NCI-H69 (cell line): ENCODE data around the gene PNMA6F.
"Not testable (repeated sequence)": the region's sequence is repeated elsewhere in the genome, so short reads cannot be mapped to it uniquely, and the experiment has no call there.

ENCODE experiments used
- DNase-seq: peaks from one replicate; lab custom pipeline; 2025; lab: John Stamatoyannopoulos, UW

The PNMA6F gene

DNA sequence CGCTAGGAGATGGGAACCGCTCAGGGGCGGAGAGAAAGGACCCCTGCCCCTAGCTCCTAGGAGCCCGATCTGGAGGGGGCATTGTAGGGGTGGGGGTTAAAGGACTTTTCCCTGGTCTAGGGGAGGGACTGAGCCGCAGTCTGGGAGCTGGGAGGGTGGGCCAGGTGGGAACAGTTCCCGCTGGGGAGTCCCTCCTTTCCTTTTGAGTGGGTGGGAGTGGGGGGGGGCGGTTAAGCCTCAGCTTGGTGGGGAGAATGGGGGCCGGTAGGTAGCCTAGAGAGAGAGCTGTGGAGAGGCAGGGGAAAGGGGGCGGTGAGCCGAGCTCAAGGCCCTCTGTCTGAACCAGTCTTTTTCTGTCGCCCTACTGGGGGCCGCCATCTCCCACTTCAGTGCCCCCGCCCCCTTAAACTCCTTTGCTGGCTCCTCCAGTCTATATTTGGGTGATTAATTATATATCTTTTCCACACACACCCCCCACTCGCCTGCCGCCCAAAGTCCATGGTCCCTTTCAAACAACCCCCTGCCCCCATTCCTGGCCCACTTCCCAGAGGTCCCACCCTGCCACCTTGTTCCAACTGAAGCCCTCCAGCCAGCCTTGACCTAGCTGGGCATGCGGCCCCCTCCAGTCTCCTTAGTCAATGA is 13.2 kb upstream of the PNMA6F start:
- no peak for DNase-seq

- peak; percentile 91 for DNase-seq
These were observed 12.5 kb upstream of the PNMA6F start, which contains the start of gene ZNF275 for GRCh38 chrX:153333821-153334653. Gene ZNF275, plus strand, starts transcription at chrX:153334153. Its CDS starts 2,527 bp downstream, at chrX:153336680.

GRCh38 chrX:153333266-153333665 is 11.7 kb upstream of the PNMA6F start:
- no peak for DNase-seq

DNA sequence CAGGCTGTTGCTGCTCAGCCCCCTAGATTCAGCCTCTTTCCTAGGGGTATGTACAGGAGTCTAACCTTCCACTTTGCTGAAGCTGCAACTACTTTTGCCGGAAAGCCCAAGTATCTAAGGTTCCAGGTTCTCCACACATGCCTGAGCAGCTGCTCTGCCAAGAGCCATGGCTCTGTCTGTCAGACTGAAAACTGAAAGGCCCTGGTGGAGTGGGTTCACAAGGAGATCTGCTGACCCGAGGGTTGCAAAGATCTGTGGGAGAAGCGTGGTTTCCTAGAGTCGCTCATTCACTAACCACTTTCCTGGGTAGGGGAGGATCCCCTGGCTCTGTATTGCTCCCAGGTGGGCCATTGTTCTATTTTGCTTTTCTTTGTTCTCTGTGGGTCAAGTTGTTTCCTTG is 6.0 kb upstream of the PNMA6F start:
- no peak for DNase-seq

DNA sequence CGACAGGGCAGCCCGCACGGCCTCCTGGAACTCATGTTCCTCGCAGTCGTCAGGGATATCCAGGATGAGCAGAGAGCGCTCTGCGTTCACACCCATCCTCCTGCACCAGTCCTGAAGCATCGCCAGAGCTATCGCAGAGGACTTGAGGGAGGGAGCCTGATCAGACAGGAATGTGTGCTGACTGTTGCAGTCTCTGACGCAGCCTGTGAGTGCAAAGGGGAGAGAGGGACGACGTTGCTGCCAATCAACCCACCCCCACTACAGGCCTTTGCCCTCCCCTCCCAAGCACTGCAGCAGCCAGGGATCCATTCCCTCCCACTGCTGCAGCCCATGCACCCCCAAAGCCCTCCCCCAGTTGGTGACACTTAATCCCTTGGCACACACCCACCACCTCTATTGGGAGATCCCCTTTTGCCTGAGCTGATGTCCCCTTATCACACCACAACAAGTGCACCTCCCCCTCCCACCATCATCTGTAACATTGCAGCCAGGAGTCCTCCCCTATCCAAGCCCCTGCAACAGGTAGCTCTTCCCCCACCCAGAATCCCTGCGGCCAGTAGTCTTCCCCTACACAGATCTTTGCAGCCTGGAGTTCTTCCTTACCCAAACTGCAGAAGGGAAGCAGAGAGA is 897 bp downstream of the PNMA6F start:
- DNase-seq = no peak

DNA sequence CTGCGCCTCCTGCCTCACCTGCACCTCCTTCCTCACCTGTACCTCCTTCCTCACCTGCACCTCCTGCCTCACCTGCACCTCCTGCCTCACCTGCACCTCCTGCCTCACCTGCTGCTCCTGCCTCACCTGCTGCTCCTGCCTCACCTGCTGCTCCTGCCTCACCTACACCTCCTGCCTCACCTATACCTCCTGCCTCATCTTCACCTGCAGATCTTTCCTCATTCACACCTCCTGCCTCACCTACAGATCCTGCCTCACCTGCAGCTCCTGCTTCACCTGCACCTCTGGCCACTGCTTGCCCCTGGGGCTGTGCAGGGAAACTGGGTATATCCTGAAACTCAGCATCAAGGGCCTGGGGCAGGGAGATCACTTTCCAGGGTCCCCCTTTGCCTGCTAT is 1.5 kb downstream of the PNMA6F start:
- DNase-seq = not testable (repeated sequence)

DNA sequence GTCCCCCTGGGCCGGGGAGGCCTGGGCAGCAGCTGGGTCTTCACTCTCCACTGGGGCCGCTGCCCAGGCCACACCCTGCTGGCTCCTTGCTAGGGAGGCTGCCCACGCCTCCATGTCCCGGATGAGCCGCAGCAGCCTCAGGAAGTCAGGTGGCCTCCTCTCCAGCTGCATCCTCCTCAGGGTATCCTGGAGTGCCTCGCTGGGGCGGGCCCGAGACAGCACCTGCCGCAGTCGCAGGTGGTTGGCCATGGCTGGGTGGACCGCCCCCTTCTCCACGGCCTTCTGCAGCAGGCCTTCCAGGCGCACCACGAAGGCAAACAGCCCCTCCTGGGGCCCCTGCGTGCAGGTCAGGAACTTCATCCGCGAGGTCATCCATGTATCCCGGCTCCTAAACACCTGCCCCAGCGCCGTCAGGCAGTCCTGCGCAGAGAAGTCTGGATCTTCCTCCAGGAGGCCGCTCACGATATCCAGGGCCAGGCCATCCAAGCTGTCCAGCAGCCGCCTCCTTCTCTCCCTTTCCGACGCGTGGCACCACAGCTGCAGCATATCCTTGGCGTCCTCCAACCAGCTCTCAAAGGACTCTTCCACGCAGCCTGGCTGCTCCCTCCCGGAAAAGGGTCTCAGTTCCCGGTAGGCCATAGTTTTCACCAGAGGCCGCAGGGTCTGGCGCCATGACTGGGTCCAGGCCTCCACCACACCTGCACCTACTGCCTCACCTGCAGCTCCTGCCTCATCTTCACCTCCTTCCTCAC is 2.1 kb downstream of the PNMA6F start:
- peak; percentile 45 for DNase-seq

DNA sequence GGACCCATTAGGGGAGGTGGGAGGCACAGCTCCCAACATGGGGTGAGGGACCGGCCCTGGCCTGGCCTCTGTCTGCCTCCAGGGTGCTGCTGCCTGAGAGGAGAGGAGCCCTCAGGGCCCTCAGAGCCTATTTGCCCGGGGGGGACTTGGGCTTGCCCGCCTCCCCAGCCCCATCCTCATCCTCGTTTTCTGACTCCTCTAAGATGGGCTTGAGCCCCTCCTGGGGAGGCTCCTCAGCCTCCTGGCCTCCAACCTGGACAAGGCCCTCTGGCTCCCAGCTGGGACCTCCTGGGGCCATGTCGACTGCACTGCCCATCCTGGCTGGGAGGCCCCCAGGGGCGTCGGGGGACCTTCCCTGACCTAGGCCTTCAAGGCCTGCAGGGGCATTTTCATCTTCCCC is 2.8 kb downstream of the PNMA6F start:
- DNase-seq = no peak

- DNase-seq = no peak
These were observed 3.4 kb downstream of the PNMA6F start for GRCh38 chrX:153317996-153318722.

- no peak for DNase-seq
These were observed 4.3 kb downstream of the PNMA6F start for GRCh38 chrX:153317306-153317705.

GRCh38 chrX:153312842-153313241 is 8.7 kb downstream of the PNMA6F start:
- no peak for DNase-seq

DNA sequence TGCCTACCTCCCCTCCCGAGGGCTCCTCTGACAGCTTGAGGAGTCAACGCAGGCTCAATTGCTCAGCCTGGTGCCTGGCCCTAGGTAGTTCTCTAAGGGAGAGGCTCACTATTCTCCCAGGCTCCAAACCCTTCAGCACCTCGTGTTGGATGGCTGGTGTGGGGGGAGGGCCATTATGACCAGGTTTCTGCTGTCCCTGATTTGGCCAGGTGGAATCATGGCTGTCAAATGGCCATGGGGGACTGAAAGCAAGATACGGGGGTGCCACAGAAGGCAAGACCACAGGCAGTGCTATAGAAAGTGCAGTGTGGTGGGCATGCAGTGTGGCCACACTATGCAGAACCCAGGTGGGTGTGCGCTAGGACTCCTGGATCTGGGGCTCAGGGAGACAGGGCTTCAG is 9.5 kb downstream of the PNMA6F start:
- no peak for DNase-seq

- DNase-seq = no peak
These were observed 10.7 kb downstream of the PNMA6F start for GRCh38 chrX:153310901-153311300.

DNA sequence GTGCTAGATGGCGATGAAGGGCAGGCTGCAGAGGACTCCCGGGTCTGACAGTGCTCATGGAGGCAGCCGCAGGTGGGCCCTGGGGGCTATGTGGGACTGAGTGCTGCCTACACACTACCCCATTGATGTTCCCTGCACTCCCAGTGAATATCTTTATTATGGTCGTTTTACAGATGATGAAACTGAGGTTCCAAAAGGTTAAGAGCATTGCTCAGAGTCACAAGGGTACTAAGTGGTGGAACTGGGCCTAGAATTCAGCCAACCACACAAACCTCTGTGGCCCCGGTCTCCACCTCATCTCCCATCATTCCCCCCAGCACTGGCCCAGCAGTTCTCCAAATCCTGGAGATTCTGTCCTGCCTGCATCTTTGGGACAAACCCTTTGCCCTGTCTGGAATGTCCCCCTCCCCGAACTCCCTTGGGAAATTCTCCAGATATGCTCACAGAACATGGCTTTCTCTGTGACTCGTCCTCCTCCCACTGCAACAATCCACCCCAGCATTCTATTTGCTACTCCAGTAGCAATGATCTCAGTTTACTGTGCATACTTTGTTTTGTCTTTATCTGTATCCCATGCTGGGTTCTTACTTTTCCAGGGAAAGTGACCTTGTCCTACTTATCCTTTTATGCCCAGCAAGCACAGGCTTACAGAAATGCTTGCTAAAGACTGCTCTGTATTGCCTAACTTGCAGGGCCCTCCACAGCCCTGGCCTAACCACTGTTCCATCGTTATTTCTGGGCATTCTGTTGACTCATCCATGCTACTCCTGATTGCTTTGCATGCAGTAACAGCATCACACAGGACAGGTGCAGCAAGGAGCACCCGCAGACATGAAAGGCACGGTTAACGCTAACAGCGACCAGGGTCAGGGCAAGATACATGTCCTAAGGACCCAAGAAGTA is 14.0 kb downstream of the PNMA6F start:
- no peak for DNase-seq

DNA sequence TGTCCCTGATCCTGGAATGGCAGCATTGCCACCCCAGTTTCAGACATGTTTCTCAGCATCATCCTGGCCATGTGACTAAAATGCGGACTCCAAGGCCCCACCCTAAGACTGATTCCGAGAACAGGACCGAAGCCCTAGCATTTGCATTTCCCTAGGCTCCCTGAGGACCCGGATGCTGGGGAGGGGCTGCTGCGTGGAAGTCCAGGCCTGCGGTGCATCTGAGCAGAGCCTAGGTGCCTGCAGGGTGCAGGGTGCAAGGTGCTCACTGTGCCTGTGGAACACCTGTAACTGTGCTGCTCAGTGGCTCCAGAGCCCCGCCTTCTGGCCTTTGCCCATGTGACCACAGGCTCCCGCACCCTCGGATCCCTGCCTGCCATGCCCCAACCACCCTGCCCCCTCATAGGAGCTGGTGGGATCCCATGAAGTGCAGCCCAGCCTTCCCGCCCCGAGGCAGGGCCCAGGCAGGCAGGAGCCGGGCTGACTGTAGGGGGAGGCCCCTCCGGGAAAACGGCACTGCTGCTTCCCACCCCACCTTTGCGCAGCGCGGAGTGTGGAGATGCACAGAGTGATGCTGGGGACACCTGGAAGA is 14.9 kb downstream of the PNMA6F start:
- DNase-seq = no peak

DNA sequence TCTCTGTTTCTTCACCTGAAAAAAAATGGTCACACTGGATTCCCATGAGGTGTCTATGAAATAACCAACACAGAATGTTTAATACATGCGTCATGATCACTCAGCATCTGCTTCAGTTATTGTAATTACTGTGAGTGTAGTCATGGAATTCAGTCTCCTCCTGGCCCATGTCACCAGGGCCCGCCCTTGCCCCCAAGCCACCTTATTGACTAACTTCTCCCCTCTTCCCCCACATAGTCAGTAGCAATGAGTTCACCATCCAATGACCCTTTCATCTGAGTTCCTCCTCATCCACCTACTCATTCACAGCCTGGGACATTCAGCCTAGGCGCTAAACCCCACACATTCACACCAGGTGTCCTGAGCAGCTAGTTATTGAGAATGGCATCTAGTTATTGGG is 15.6 kb downstream of the PNMA6F start:
- no peak for DNase-seq

GRCh38 chrX:153304988-153305736 is 16.4 kb downstream of the PNMA6F start:
- no peak for DNase-seq

GRCh38 chrX:153303276-153304262 is 18.0 kb downstream of the PNMA6F start:
- no peak for DNase-seq
